ENCODE data around the gene PNPLA3. TPM values are rescaled to one million over a fixed set of nuclear protein-coding genes. Genes with fewer than 3 reads are reported as not detected.
"Not testable (repeated sequence)": the region's sequence is repeated elsewhere in the genome, so short reads cannot be mapped to it uniquely, and the experiment has no call there.

PNPLA3 gene
- polyA plus RNA-seq, 1 of the 3 experiments (the other 2 are of a cell fraction), result 3.2 TPM

GRCh38 chr22:43901976-43902643 is 21.5 kb upstream of the PNPLA3 start:
- Histone ChIP-seq H3K79me2 (ENCODE audit: insufficient read depth) (no peaks in the 10 kb centered on the region), H2AFZ (ENCODE audit: low read depth) (peak overlapping the region; percentile 27; the same call in 1 of the 2 replicates), H3K9ac (no peak overlapping the region), H3K9me3 (no peaks in the 10 kb centered on the region), H3K27me3 (ENCODE audit: insufficient read depth) (no peaks in the 10 kb centered on the region; the same call in 1 of the 2 replicates), H3F3A (replicated peaks; ENCODE audit: insufficient read depth) (peaks cover 9% of the 10 kb centered on the region), H3K4me1 (ENCODE audit: control insufficient read depth in 1 of 2, insufficient read depth in 2 of 2, low read depth in 1 of 2, low read length in 1 of 2) (peaks cover 0 to 25% of the 10 kb centered on the region in 2 experiments; a peak in 2 of 4 replicates), H4K20me1 (ENCODE audit: insufficient read depth) (no peaks in the 10 kb centered on the region), H3K27ac (ENCODE audit: low read depth in 2 of 2, low read length in 1 of 2) (peak overlapping the region in 1 of 2 experiments; percentile 85; a peak in 2 of 4 replicates), H3K9me2 (no peaks in the 10 kb centered on the region), H3K4me2 (peak overlapping the region; percentile 51; the same call in 1 of the 2 replicates), H3K4me3 (ENCODE audit: low read depth in 2 of 2, low read length in 1 of 2) (no peak overlapping the region), H3K36me3 (replicated peaks in 1 of 2; ENCODE audit: control insufficient read depth in 1 of 2, insufficient read depth in 2 of 2, low read length in 1 of 2) (no peaks in the 10 kb centered on the region)
- no peak for DNase-seq
- POLR2A ChIA-PET, result no interaction called here
- WGBS (ENCODE audit: low lambda C conversion rate), result 21% methylated on average over 2 of the region's 5 CpGs
- TF ChIP-seq, protein P1, sequence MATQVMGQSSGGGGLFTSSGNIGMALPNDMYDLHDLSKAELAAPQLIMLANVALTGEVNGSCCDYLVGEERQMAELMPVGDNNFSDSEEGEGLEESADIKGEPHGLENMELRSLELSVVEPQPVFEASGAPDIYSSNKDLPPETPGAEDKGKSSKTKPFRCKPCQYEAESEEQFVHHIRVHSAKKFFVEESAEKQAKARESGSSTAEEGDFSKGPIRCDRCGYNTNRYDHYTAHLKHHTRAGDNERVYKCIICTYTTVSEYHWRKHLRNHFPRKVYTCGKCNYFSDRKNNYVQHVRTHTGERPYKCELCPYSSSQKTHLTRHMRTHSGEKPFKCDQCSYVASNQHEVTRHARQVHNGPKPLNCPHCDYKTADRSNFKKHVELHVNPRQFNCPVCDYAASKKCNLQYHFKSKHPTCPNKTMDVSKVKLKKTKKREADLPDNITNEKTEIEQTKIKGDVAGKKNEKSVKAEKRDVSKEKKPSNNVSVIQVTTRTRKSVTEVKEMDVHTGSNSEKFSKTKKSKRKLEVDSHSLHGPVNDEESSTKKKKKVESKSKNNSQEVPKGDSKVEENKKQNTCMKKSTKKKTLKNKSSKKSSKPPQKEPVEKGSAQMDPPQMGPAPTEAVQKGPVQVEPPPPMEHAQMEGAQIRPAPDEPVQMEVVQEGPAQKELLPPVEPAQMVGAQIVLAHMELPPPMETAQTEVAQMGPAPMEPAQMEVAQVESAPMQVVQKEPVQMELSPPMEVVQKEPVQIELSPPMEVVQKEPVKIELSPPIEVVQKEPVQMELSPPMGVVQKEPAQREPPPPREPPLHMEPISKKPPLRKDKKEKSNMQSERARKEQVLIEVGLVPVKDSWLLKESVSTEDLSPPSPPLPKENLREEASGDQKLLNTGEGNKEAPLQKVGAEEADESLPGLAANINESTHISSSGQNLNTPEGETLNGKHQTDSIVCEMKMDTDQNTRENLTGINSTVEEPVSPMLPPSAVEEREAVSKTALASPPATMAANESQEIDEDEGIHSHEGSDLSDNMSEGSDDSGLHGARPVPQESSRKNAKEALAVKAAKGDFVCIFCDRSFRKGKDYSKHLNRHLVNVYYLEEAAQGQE (IDR thresholded peaks at IDR 0.05; ENCODE audit: low read depth, low read length), result no peak
- TF ChIP-seq, protein P2, sequence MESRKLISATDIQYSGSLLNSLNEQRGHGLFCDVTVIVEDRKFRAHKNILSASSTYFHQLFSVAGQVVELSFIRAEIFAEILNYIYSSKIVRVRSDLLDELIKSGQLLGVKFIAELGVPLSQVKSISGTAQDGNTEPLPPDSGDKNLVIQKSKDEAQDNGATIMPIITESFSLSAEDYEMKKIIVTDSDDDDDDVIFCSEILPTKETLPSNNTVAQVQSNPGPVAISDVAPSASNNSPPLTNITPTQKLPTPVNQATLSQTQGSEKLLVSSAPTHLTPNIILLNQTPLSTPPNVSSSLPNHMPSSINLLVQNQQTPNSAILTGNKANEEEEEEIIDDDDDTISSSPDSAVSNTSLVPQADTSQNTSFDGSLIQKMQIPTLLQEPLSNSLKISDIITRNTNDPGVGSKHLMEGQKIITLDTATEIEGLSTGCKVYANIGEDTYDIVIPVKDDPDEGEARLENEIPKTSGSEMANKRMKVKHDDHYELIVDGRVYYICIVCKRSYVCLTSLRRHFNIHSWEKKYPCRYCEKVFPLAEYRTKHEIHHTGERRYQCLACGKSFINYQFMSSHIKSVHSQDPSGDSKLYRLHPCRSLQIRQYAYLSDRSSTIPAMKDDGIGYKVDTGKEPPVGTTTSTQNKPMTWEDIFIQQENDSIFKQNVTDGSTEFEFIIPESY (IDR thresholded peaks at IDR 0.05; ENCODE audit: borderline replicate concordance, low read depth), result no peak
- TF ChIP-seq EZH2phosphoT487 (IDR thresholded peaks at IDR 0.05; ENCODE audit: borderline replicate concordance, low read depth) (no peak), USF1 (IDR thresholded peaks at IDR 0.05; ENCODE audit: borderline replicate concordance, low read depth) (no peak), MEF2A (IDR thresholded peaks at IDR 0.05; ENCODE audit: borderline replicate concordance, low read depth) (no peak), FOSL2 (IDR thresholded peaks at IDR 0.05; ENCODE audit: borderline replicate concordance, low read depth) (peak; percentile 86), MXI1 (IDR thresholded peaks at IDR 0.05; ENCODE audit: low read depth, low read length) (no peak), NFIC (IDR thresholded peaks at IDR 0.05; ENCODE audit: borderline replicate concordance) (0 out of 2 replicates have a peak, but pooled peaks have one; percentile 31), CTCF (IDR thresholded peaks at IDR 0.05) (no peak), TCF12 (IDR thresholded peaks at IDR 0.05) (peak; percentile 62), EP300 (IDR thresholded peaks at IDR 0.05; ENCODE audit: borderline replicate concordance in 1 of 2, low read depth in 1 of 2, low read length in 1 of 2) (peak in 1 of 2 experiments; percentile 36; a peak in 1 of 4 replicates), JUND (IDR thresholded peaks at IDR 0.05) (peak; percentile 90), NRF1 (IDR thresholded peaks at IDR 0.05; ENCODE audit: low read depth, low read length) (no peak), RXRA (IDR thresholded peaks at IDR 0.05; ENCODE audit: borderline replicate concordance, low read depth) (peak; percentile 49; the same call in 1 of the 2 replicates), RFX5 (IDR thresholded peaks at IDR 0.05; ENCODE audit: low read length) (no peak)
- TF ChIP-seq, protein P3, sequence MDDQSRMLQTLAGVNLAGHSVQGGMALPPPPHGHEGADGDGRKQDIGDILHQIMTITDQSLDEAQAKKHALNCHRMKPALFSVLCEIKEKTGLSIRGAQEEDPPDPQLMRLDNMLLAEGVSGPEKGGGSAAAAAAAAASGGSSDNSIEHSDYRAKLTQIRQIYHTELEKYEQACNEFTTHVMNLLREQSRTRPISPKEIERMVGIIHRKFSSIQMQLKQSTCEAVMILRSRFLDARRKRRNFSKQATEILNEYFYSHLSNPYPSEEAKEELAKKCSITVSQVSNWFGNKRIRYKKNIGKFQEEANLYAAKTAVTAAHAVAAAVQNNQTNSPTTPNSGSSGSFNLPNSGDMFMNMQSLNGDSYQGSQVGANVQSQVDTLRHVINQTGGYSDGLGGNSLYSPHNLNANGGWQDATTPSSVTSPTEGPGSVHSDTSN (IDR thresholded peaks at IDR 0.05), result peak; percentile 32; the same call in 1 of the 2 replicates
- TF ChIP-seq, protein P4, sequence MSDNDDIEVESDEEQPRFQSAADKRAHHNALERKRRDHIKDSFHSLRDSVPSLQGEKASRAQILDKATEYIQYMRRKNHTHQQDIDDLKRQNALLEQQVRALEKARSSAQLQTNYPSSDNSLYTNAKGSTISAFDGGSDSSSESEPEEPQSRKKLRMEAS (IDR thresholded peaks at IDR 0.05; ENCODE audit: low read depth), result peak; percentile 70
- CTCF ChIA-PET, result no interaction called here

DNA sequence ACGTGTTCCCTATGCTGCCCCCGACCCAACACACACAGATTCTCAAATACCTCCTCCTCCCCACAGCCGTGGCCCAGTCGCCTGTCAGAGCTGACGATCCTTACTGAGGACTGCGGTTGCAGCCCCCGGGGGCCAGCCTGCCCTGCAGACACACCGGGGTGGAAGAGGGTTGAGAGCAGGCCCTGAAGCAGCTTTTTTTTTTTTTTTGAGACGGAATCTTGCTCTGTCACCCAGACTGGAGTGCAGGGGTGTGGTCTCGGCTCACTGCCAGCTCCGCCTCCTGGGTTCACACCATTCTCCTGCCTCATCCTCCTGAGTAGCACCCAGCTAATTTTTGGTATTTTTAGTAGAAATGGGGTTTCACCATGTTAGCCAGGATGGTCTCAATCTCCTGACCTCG is 20.6 kb upstream of the PNPLA3 start:
- 82% methylated on average over 12 of the region's 12 CpGs for WGBS (ENCODE audit: low lambda C conversion rate)
- CTCF ChIA-PET, result interaction anchor here (0.9 to 1.7 kb wide), 5 partner anchors 11 to 43 kb away, joined by 3 to 11 read pairs (median 5); no protein-coding TSS in a partner anchor

More for the DNA sequence above, 20.6 kb upstream of the PNPLA3 start:
- H3K36me3 ChIP-seq (replicated peaks in 1 of 2; ENCODE audit: control insufficient read depth in 1 of 2, insufficient read depth in 2 of 2, low read length in 1 of 2); H3K4me3 ChIP-seq (ENCODE audit: low read depth in 2 of 2, low read length in 1 of 2); H3K9me3 ChIP-seq; H3K9me2 ChIP-seq; H3K27me3 ChIP-seq (ENCODE audit: insufficient read depth); H4K20me1 ChIP-seq (ENCODE audit: insufficient read depth); H2AFZ ChIP-seq (ENCODE audit: low read depth); POLR2A ChIA-PET; H3K9ac ChIP-seq; DNase-seq; H3K79me2 ChIP-seq (ENCODE audit: insufficient read depth); H3F3A ChIP-seq (replicated peaks; ENCODE audit: insufficient read depth): not testable (repeated sequence)
- Histone ChIP-seq H3K27ac (ENCODE audit: low read depth in 2 of 2, low read length in 1 of 2) (peak overlapping the region in 1 of 2 experiments; percentile 85; a peak in 2 of 4 replicates), H3K4me2 (peak overlapping the region; percentile 51; the same call in 1 of the 2 replicates), H3K4me1 (ENCODE audit: control insufficient read depth in 1 of 2, insufficient read depth in 2 of 2, low read depth in 1 of 2, low read length in 1 of 2) (peaks cover 0 to 19% of the 10 kb centered on the region in 2 experiments; a peak in 2 of 4 replicates)

Data from SK-N-SH (cell line).